GM15510 (cell line): ENCODE measurements around the gene TNFSF9.

Source experiments
- POLR2A ChIP-seq: IDR thresholded peaks from 3 replicates; pipeline ENCODE4 v1.6.1; 2011; ENCODE audit warnings: borderline replicate concordance; ENCODE audit not compliant: insufficient read length; ENCODE audit errors: extremely low read depth

Gene TNFSF9

GRCh38 chr19:6499052-6499790 lies 31.6 kb upstream of the TNFSF9 start:
- no peak for TF ChIP-seq POLR2A

- no peak for TF ChIP-seq POLR2A
Observed at GRCh38 chr19:6500837-6501739, 29.7 kb upstream of the TNFSF9 start.

- peak; percentile 25 for TF ChIP-seq POLR2A
Observed at GRCh38 chr19:6501740-6502648, 28.8 kb upstream of the TNFSF9 start, which contains the start of gene TUBB4A. Gene TUBB4A, minus strand, starts transcription at chr19:6502309. Its CDS starts 97 bp downstream, at chr19:6502212.

GRCh38 chr19:6503407-6504201 lies 27.2 kb upstream of the TNFSF9 start:
- no peak for TF ChIP-seq POLR2A

- TF ChIP-seq POLR2A = no peak
Observed at GRCh38 chr19:6509118-6509971, 21.5 kb upstream of the TNFSF9 start.

GRCh38 chr19:6510618-6511017 lies 20.2 kb upstream of the TNFSF9 start:
- TF ChIP-seq POLR2A = no peak

GRCh38 chr19:6514089-6514488 lies 16.7 kb upstream of the TNFSF9 start:
- TF ChIP-seq POLR2A = no peak

- TF ChIP-seq POLR2A = no peak
Observed at GRCh38 chr19:6514926-6515544, 15.8 kb upstream of the TNFSF9 start.

- TF ChIP-seq POLR2A = peak; percentile 45
Observed at GRCh38 chr19:6516018-6516658, 14.7 kb upstream of the TNFSF9 start.

GRCh38 chr19:6516659-6517291 lies 14.1 kb upstream of the TNFSF9 start:
- peak; percentile 9 for TF ChIP-seq POLR2A

- no peak for TF ChIP-seq POLR2A
Observed at GRCh38 chr19:6518145-6518911, 12.5 kb upstream of the TNFSF9 start.

- TF ChIP-seq POLR2A = no peak
Observed at GRCh38 chr19:6519289-6519688, 11.5 kb upstream of the TNFSF9 start.
